ENCODE data around the gene ARID5B.

DNA sequence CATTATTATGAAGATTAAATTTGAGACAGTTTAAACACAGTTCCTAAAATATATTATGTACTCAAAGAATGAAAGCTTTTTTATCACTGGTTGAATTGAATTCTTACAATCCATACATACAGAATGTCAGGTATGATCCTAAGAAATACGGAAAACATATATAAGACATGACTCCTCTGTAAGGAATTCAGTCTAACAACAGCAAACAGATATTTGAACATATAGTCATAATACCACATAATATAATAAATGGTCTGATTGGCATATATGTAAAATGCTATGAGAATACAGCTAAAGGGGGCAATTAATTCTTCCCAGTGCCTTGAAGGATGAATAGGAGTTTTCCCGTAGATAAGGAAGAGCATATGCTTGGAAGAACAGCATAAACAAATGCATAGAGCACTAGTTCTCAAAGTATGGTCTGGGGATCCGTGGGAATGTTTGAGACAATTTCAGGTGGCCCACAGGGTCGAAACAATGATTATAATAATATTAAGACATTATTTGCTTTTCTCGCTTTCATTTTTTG lies 10.6 kb upstream of the ARID5B start:
- TF ChIP-seq, protein P1, sequence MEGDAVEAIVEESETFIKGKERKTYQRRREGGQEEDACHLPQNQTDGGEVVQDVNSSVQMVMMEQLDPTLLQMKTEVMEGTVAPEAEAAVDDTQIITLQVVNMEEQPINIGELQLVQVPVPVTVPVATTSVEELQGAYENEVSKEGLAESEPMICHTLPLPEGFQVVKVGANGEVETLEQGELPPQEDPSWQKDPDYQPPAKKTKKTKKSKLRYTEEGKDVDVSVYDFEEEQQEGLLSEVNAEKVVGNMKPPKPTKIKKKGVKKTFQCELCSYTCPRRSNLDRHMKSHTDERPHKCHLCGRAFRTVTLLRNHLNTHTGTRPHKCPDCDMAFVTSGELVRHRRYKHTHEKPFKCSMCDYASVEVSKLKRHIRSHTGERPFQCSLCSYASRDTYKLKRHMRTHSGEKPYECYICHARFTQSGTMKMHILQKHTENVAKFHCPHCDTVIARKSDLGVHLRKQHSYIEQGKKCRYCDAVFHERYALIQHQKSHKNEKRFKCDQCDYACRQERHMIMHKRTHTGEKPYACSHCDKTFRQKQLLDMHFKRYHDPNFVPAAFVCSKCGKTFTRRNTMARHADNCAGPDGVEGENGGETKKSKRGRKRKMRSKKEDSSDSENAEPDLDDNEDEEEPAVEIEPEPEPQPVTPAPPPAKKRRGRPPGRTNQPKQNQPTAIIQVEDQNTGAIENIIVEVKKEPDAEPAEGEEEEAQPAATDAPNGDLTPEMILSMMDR (conservative IDR thresholded peaks at IDR 0.05 in 1 of 2, IDR thresholded peaks at IDR 0.05 in 1 of 2; ENCODE audit: low read depth in 1 of 2, low read length in 2 of 2), result no peak
- no peak for TF ChIP-seq EZH2 (IDR thresholded peaks at IDR 0.05; ENCODE audit: low read length, missing control alignments)

All from fibroblast of lung (primary cell).